SKM-1 (cell line): Measurements from ENCODE around the gene CLIP1.
"Not testable (repeated sequence)": the region's sequence is repeated elsewhere in the genome, so short reads cannot be mapped to it uniquely, and the experiment has no call there.

Source experiments
- DNase-seq: peaks from one replicate; lab custom pipeline; 2025; ENCODE audit not compliant: unreplicated experiment; lab: John Stamatoyannopoulos, UW

CLIP1 gene

DNA sequence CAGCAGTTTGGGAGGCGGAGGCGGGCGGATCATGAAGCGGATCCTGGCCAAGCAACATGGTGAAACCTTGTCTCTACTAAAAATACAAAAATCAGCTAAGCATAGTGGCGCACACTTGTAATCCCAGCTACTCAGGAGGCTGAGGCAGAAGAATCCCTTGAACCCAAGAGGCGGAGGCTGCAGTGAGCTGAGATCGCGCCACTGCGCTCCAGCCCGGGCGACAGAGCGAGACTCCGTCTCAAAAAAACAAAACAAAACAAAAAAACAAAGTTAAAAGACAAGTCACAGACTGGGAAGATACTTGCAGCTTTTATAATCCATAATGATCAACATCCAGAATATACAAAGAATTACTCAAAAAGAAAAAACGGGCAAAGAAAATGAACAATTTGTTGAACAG, 161.7 kb downstream of the CLIP1 start:
- not testable (repeated sequence) for DNase-seq

DNA sequence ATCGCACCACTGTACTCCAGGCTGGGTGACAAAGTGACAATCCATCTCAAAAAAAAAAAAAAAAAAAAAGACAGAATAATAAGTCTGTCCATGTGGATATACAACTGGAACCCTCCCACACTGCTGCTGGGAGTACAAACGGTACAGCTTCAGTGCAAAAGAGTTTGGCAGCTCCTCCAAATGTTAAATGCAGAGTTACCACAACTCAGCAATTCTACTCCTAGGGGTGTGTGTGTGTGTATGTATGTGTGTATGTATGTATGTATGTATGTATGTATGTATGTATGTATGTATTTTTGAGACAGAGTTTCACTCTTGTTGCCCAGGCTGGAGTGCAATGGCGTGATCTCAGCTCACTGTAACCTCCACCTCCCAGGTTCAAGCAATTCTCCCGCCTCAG, 163.5 kb downstream of the CLIP1 start:
- DNase-seq: not testable (repeated sequence)

DNA sequence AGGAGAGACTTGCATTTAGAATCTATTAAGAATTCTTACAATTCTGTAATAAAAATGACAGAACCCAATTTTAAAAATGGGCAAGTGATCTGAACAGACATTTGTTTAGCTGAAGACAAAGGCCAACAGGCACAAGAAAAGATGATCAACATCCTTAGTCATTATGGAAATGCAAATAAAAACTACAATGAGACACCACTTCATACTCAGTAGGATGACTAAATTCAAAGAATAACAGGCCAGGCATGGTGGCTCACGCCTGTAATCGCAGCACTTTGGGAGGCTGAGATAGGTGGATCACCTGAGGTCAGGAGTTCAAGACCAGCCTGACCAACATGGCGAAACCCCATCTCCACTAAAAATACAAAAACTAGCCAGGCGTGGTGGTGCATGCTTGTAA, 164.0 kb downstream of the CLIP1 start:
- DNase-seq: not testable (repeated sequence)

DNA sequence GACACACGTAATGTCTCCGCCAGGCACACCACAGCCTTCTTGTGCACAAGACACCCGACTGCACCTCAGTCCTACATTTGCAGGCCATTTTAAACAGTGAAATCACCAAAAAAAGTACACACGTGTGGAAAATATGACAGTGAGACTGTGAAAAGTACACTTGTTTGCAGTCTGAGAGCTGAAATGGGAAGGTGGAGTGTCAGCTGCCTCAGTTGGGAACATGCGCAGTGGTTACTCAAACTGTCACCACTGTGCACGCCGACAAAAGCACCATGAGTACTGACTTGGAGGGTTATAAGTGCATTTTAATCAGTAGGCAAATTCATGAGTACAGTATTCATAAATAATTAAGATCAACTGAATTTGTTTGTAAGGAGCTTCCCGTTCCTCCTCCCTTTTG, 171.9 kb downstream of the CLIP1 start:
- no peak for DNase-seq

DNA sequence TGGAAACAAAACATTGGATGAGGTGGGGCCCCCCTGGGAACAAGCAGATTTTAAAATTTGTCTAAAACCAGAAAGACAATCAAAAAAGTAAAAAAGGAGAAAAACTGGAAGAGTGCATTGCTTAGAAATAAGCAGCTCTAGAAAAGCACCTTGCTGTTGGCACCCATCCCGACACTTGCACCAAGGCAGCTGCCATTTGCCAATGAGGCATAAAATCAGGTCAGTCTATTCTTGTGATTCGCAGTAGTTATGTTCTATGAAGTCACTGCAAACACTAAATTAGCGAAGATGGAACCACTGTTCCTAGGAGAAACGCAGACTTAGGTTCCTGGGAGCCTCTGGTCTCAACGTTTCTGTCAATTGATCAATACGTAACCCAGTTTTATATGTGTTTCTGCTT, 172.4 kb downstream of the CLIP1 start:
- DNase-seq: no peak

DNA sequence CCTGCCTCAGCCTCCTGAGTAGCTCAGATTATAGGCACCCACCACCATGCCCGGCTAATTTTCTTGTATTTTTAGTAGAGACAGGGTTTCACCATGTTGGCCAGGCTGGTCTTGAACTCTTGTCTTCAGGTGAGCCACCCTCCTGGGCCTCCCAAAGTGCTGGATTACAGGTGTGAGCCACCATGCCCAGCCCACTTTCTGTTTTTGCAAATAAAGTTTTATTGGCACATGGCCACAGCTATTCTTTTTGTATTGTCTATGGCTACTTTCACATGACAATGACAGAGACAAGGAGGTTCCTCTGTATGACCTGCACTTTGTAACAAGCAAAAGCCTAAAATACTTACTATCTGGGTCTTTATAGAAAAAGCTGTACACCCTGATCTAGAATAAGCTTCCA, 176.9 kb downstream of the CLIP1 start:
- no peak for DNase-seq

DNA sequence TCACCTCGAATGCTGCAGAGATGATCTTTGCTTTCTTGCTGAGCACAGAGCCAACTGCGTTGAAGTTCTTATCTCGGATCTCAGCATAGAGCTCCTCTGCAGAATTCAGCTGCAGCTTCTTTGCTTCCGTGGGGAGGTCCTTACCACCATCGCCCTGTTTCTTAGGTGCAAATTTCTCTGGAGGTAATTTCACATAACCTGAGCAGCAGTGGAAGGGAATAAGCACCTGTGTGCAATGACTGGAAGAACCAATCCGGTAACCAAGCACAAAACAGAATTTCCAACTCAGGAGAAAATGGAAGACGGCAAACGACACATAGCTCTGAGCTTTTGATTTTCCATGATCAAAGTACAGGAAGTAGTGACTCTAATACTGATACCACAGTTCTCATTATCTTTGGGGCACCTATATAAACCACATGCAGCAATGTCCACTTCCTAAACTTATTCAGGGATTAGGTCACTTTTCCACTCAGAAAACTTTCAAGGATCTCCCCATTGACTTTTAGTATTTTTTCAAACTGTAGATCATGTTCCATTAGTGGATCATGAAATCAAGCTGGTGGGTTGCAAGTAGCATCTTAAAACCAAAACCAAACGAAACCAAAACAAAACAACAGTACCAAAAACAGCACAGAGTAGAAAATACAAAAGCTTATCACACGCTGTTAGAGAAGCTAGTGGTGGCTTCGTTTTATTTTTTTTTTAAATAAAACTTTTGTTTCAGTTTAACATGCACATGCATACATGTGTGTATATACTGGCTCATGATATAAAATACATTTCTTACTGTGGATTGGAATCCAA, 177.7 kb downstream of the CLIP1 start:
- no peak for DNase-seq

DNA sequence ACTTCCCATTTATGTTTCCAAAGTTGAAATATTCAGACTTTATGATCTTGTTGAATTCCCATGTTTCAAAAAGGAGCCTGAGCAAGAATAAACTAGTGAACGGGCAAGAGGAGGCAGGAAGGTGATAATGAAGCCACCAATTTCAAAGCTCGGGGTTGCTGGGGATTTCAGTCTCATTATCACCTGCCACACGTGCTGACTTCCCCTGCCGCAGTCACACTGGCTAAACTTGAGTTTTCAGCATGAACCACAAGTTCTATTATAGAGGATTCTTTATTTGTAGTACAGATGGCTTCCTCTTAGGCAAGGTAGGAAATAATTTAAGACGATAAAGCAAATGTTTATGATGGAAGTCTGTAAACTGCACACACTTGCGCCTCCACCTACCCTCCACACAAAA, 178.5 kb downstream of the CLIP1 start:
- no peak for DNase-seq

DNA sequence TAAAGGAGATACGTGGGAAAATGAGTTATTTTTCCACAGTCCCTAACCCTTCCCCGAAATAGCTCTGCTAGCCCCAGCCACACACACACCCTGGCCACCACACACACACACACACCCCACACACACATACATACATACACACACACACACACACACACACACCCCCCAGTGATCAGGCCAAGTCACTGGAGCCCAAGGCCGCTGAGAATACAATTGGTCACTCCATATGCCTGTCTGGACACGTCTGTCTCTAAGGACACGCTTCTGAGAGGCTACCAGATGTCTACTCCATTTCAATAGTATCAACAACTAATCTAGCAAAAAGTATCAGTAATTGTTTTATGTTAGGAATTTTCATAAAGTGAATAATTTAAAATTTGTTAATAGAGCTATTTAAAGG, 183.6 kb downstream of the CLIP1 start:
- no peak for DNase-seq

DNA sequence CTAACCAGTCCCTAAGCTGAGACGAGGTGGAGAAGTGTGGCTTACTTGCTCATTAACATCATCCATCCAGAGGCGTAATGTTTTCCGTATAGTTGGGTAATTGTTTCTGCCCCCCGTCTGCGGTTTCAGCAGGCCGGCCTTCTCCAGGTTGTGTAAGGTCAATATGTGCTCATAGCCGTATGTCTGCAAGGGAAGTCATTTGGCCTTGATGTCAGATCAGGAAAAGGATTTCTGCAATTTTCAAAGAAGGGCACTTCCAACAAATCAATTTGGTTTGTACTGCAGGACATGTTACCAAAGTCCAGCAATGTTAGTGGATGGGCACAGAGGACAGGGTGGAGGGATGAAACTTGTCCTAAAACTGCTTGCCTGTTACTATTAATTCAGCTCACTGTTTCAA, 186.7 kb downstream of the CLIP1 start:
- no peak for DNase-seq

DNA sequence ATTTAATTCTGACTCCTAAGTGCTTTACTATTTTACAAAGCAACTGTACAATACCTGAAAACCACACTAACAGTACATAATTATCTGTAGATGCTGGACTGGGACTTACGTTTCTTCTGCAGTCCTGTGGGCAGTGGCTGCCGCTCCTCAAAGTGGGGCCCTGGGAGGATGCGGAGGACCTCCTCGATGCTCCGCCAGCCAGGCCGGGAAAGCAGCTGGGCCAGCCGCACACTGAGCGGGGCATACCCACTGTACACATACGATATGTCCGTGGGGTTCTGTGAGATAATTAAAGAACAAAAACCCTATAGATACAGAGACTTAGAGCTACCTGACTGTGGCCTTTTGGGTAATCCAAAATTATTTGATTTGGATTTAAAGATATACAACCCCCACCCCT, 189.8 kb downstream of the CLIP1 start:
- no peak for DNase-seq

DNA sequence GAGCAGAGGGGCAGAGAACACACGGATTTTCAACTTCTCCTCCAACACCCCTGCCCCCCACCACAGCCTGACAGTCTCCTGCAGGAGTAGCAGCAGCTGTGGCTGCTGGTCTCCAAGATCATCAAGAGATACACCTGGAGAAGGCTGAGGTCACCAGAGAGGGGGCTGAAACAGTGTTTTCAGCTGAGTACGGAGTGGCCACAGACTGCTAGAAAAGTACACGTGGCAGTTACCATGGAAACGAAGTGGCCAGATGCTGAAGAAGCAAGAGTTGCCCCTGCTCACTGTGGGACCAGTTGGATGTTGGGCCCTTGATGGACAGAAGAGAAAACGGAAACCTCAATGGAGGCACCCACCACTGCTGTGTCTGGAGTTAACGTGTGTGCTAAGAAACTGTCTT, 191.7 kb downstream of the CLIP1 start:
- no peak for DNase-seq

DNA sequence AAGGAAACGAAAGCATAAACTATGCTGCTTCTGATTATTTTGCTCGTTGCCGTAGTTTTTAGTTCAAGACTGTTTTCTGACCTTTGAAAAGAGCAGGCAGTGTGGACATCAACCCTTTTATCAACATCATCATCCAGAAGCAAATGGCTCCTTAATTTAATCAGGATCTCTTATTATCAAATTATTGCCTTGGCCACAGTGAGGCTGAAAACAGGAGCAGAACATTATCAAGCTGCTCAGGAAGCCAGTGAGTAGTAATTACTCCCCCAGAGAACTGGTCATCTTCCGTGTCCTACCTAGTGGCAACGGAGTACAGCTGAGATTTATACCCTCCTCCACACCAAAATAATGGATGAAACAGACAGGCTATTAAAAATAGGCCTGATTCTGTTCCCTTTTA, 194.4 kb downstream of the CLIP1 start:
- DNase-seq: no peak

DNA sequence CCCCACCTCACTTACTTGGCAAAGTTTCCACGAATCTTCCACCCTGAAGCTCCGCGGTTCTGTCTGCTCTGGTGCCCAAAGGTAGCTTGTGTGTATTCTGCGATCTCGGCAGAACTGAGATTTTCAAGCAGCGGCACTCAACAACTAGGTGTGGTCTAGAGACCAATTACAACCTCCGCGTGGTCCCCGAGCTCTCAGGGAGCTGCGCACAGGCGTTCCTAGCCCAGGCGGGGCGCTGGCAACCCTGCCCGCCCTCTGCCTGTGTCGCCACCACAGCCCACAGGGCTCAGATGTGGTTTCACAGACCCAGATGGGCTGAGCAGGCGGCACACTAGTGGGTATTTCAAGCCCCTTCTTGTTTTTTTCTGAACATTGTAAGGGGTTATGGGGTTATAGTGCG, 195.1 kb downstream of the CLIP1 start:
- DNase-seq: no peak

DNA sequence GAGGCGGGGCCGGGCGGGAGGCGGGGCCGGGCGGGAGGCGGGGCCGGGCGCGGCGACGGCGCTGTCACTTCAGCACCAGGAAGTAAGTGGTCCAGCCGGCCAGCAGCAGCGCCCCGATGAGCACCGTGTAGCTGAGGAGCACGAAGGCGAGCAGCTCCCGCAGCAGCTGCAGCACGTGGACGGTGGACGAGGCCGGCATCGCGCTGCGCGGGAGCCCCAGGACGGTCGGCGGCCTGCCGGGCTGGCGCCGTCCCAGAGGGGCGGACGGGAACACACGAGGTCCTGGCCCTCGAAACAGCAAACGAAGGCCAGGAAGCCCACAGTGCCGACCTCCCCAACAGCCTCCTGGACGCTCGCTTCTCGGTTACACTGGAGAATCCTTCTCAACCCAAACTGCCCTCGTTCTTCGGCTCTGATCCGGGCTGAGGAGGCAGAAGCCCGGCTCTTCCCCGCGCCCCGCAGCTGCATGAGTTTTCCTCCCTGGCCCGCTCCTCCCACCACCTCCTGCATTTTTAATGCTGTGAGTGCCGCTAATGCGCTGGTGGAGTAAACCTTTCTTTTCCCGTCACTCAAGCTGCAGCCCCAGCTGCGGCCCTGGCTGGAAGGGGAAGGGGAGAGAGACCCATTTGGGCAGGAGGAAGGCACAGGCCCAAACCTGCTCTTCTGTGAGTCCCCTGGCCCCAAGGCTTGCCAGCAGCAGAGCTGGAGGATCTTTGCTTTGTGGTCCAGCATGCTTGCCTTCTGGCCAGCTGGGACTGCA, 195.9 kb downstream of the CLIP1 start:
- no peak for DNase-seq

DNA sequence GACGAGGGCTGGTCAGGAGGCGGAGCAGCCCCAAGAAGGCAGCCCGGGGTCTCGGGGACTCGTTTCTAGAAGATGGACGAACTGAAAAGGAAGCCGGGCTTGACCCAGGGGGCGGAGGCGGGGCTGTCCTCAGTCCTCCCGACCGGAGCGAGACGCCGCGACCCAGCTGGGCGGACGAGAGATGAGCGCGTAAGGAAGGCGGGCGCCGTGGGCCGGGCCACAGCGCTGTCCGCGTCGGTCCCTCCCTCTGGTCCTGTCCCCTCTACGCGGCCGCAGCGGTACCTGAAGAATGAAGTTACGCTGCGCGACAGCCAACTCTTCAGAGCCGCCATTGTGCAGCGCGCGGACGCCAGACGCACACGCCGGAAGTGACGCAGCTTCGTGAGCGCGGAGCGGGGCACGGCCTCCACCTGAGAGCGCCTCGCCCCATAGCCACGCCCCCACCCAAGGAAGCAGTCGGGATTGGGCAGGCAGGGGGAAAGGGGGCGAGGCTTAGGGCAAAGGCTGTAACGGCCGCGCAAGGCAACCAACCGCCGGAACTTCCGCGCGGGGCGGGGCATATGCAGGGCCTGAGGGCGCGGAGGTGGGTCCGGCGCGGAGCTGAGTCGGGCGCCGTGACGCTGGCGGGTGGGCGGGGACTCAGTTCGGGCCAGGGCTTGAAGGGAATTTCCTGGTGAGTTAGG, 196.6 kb downstream of the CLIP1 start, which contains the start of gene DIABLO:
Gene DIABLO (minus strand): TSS at position 370 of the 683 bp plus-strand sequence. CDS start 38 bp downstream, at position 332.
- DNase-seq: peak; percentile 75
